PFSK-1 (cell line): ENCODE data around the gene HGFAC.

Source experiments
- POLR2AphosphoS5 ChIP-seq: IDR thresholded peaks from 2 replicates; pipeline ENCODE4 v1.6.1; 2012; ENCODE audit warnings: low read depth, mild to moderate bottlenecking, control low read depth, low read length, moderate library complexity
- REST ChIP-seq, 2 experiments: IDR thresholded peaks; 2 replicates each; pipeline versions ENCODE4 v1.6.1 to v1.8.0; 2011 to 2012; ENCODE audit warnings: low read depth in 2 of 2, low read length in 2 of 2, control low read depth in 1 of 2, inconsistent platforms in 1 of 2, mild to moderate bottlenecking in 1 of 2, moderate library complexity in 1 of 2; ENCODE audit not compliant: insufficient read depth in 1 of 2

- no peak for TF ChIP-seq POLR2AphosphoS5
- TF ChIP-seq REST (IDR thresholded peaks at IDR 0.05; ENCODE audit: insufficient read depth in 1 of 2, low read depth in 2 of 2, low read length in 2 of 2), result no peak
These were observed 1.4 kb downstream of the HGFAC start for GRCh38 chr4:3442959-3443749.
